Panc1 (cell line): ENCODE results near the gene RELB. TPM values are rescaled to one million over a fixed set of nuclear protein-coding genes. Genes with fewer than 3 reads are reported as not detected.

Experiments
- ATAC-seq: fragments of 200-7000 bp; cut with Tn5 transposase; 2 replicates; pipeline ENCODE4 v1.9.1; 2020; ENCODE audit warnings: mild to moderate bottlenecking, moderate library complexity
- BruUV-seq: library from RNA; stranded (reverse); fragments of 400-500 nt; replicated peaks from 2 replicates; lab custom pipeline; 2021; lab: Mats Ljungman, UMichigan
- CTCF ChIA-PET: fragments of 300-600 bp; sonication (Branson Sonifier 250); formaldehyde crosslinking; loops from one replicate; lab custom pipeline; 2022; ENCODE audit warnings: antibody characterized with exemption; lab: Charles Lee
- POLR2A ChIA-PET: fragments of 300-600 bp; sonication (Branson Sonifier 250); formaldehyde crosslinking; loops from one replicate; lab custom pipeline; 2022; ENCODE audit warnings: antibody characterized with exemption; lab: Charles Lee
- DNase-seq: peaks from one replicate; pipeline ENCODE4 v3.0.0-alpha.2; 2010; ENCODE audit warnings: low read depth, low spot score
- H3K27ac ChIP-seq: 2 replicates; pipeline ENCODE4 v1.5.1; 2011; ENCODE audit warnings: mild to moderate bottlenecking, low read length, inconsistent platforms
- H3K27me3 ChIP-seq: fragments of 200-500 bp; sonication (Bioruptor generic); 2 replicates; pipeline ENCODE4 v1.6.0; 2014; ENCODE audit warnings: low read length, inconsistent platforms; ENCODE audit not compliant: control insufficient read depth, insufficient read depth
- H3K36me3 ChIP-seq: fragments of 200-500 bp; sonication (Bioruptor generic); 2 replicates; pipeline ENCODE4 v1.5.1; 2014; ENCODE audit warnings: inconsistent platforms, mild to moderate bottlenecking, low read length, moderate library complexity; ENCODE audit not compliant: control insufficient read depth, insufficient read depth
- H3K4me1 ChIP-seq: 2 replicates; pipeline ENCODE4 v1.5.1; 2011; ENCODE audit warnings: inconsistent platforms, mild to moderate bottlenecking, low read length, moderate library complexity; ENCODE audit not compliant: control insufficient read depth, insufficient read depth
- H3K4me3 ChIP-seq, 2 experiments: 2 replicates each; pipeline ENCODE4 v1.5.1; 2011 to 2012; ENCODE audit warnings: low read depth in 2 of 2, low read length in 2 of 2, mild to moderate bottlenecking in 2 of 2, inconsistent platforms in 1 of 2, moderate library complexity in 1 of 2
- H3K9me3 ChIP-seq: fragments of 200-500 bp; sonication (Bioruptor generic); 2 replicates; pipeline ENCODE4 v1.5.1; 2014; ENCODE audit warnings: low read depth, mild to moderate bottlenecking, inconsistent platforms, low read length, moderate library complexity; ENCODE audit not compliant: control insufficient read depth, insufficient read depth
- CTCF ChIP-seq: fragments of 450-650 bp; IDR thresholded peaks from 2 replicates; pipeline ENCODE4 v1.5.1; 2017; ENCODE audit warnings: mild to moderate bottlenecking
- POLR2AphosphoS5 ChIP-seq: IDR thresholded peaks from 2 replicates; pipeline ENCODE4 v1.6.1; 2012; ENCODE audit warnings: mild to moderate bottlenecking, low read depth, low read length, moderate library complexity
- REST ChIP-seq, 2 experiments: IDR thresholded peaks; 2 replicates each; pipeline ENCODE4 v1.6.1; 2011 to 2012; ENCODE audit warnings: low read depth in 2 of 2, control low read depth in 1 of 2, low read length in 1 of 2, mild to moderate bottlenecking in 1 of 2, moderate library complexity in 1 of 2; ENCODE audit not compliant: insufficient read depth in 1 of 2
- SIN3A ChIP-seq: IDR thresholded peaks from 2 replicates; pipeline ENCODE4 v1.6.1; 2012; ENCODE audit warnings: low read depth, mild to moderate bottlenecking, low read length, moderate library complexity, borderline replicate concordance; ENCODE audit not compliant: insufficient read depth
- TCF7L2 ChIP-seq: IDR thresholded peaks from 2 replicates; pipeline ENCODE4 v1.6.1; 2011; ENCODE audit warnings: mild to moderate bottlenecking, low read depth, low read length, inconsistent platforms
- in situ Hi-C: cut with HindIII; loops from 2 replicates; pipeline ENCODE4 v1.10.0; 2016; ENCODE audit warnings: low sequenced_read_pairs, low pct_unique_long_range_greater_than_20kb
- intact Hi-C: fragments of 100-400 bp; cut with micrococcal nuclease; formaldehyde crosslinking; loops from one replicate; pipeline ENCODE4 v1.10.0; 2022; ENCODE audit not compliant: unreplicated experiment
- total RNA-seq: library from RNA; stranded (reverse); gene quantifications from one replicate; pipeline ENCODE4 v1.2.1, GENCODE V29; 2021; ENCODE audit not compliant: unreplicated experiment

RELB gene
- total RNA-seq, 1 experiment from 2014 or later = 28.1 TPM

DNA sequence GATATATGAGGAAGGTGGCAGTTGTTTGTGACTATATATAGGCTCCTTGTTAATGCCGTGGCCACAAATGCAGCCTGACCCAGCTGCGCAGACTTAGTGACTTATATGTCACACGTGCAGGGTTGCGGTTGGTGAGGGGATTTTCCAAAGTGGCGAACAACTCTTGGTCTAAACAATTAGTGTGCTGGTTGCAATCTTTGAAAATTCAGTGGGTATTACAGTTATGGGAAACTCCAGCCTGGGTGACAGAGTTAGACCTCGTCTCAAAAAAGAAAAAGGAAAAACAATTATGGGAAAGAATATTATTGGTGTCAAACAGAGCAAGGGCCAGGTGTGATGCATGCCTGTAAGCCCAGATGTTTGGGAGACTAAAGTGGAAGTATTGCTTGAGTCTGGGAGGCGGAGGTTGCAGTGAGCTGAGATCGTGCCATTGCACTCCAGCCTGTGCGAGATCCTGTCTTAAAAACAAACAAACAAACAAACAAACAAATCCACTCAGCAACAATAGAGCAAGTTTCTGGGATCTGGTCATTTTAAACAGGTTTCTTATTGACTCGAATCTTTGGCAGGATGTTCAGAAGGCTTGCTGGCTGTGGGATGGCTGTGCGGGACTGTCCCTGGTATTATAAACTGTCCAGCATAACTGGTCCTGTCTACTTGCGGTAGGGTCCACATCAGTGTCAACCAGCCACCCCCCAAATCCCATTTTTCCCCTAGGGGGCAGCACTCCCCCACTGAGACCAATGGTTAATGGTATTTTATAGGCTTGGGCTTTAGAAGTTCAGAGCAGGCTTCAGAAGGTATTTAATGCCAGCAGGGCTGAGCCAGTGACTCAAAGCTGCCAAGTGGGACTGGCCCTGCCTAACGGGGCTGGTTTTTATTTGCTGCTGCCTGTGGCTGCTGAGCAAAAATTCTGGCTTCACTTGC lies 15.4 kb downstream of the RELB start:
- ATAC-seq (peak; percentile 84), DNase-seq (no peak)
- no peaks in the 10 kb centered on the region for H3K27me3 ChIP-seq
- H3K4me1 ChIP-seq = no peaks in the 10 kb centered on the region
- TF ChIP-seq REST (IDR thresholded peaks at IDR 0.05; ENCODE audit: insufficient read depth in 1 of 2, low read depth in 2 of 2, low read length in 1 of 2) (no peak), CTCF (peak; percentile 80; the same call in 1 of the 2 replicates)
- no peak overlapping the region for H3K27ac ChIP-seq
- ChIA-PET CTCF (no interaction called here), POLR2A (no interaction called here)
- intact Hi-C loops (no loop called here), in situ Hi-C loops (no loop called here)
- BruUV-seq = TSS peak; percentile 83
- no peak overlapping the region for H3K4me3 ChIP-seq
- no peaks in the 10 kb centered on the region for H3K9me3 ChIP-seq
- H3K36me3 ChIP-seq = peaks cover 3% of the 10 kb centered on the region; the same call in 1 of the 2 replicates

DNA sequence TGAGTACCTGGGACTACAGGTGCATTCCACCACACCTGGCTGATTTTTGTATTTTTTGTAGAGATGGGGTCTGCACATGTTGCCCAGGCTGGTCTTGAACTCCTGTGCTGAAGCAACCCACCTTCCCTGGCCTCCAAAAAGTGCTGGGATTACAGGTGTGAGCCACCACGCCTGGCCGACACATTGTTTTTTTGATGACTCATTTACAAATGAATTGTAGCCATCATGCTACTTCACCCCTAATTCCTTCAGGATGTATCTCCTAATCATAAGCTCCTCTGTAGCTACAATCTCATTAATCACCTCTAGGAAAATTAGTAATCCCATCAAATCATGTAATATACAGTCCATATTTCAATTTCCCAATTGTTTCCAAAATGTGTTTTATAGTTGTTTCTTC lies 17.9 kb downstream of the RELB start:
- ChIA-PET POLR2A (no interaction called here), CTCF (no interaction called here)
- H3K27ac ChIP-seq = no peak overlapping the region
- TF ChIP-seq REST (IDR thresholded peaks at IDR 0.05; ENCODE audit: insufficient read depth in 1 of 2, low read depth in 2 of 2, low read length in 1 of 2) (no peak), TCF7L2 (no peak), CTCF (no peak), POLR2AphosphoS5 (no peak), SIN3A (no peak)
- H3K27me3 ChIP-seq = no peaks in the 10 kb centered on the region
- H3K36me3 ChIP-seq = no peaks in the 10 kb centered on the region
- in situ Hi-C loops = no loop called here
- H3K9me3 ChIP-seq = no peaks in the 10 kb centered on the region
- no peak overlapping the region for H3K4me3 ChIP-seq
- no peaks in the 10 kb centered on the region for H3K4me1 ChIP-seq
- BruUV-seq = TSS peak; percentile 22
- ATAC-seq (no peak), DNase-seq (no peak)
- intact Hi-C loops = no loop called here
